Nephron progenitor cell (in vitro differentiated cells): ENCODE results near the gene TALDO1.

Experiments
- DNase-seq: peaks from one replicate; pipeline ENCODE4 v3.0.0; 2021
- H3K27ac Mint-ChIP-seq: 2 replicates; pipeline ENCODE4 v1.8.0; 2021; ENCODE audit warnings: mild to moderate bottlenecking, moderate library complexity, mixed read lengths
- H3K27me3 Mint-ChIP-seq: 2 replicates; pipeline ENCODE4 v1.8.0; 2021; ENCODE audit warnings: mild to moderate bottlenecking, low read depth, mixed read lengths; ENCODE audit not compliant: poor library complexity
- H3K36me3 Mint-ChIP-seq: 2 replicates; pipeline ENCODE4 v1.8.0; 2021; ENCODE audit warnings: low read depth, mixed read lengths
- H3K4me1 Mint-ChIP-seq: 2 replicates; pipeline ENCODE4 v1.8.0; 2021; ENCODE audit warnings: mixed read lengths
- H3K4me3 Mint-ChIP-seq: 2 replicates; pipeline ENCODE4 v1.8.0; 2021; ENCODE audit warnings: mild to moderate bottlenecking, moderate library complexity, mixed read lengths
- H3K9me3 Mint-ChIP-seq: 2 replicates; pipeline ENCODE4 v1.8.0; 2021; ENCODE audit warnings: mild to moderate bottlenecking, moderate library complexity, mixed read lengths
- TF ChIP-seq, protein P1 (sequence below): fragments of 200-600 bp; sonication (generic); IDR thresholded peaks from 2 replicates; pipeline ENCODE4 v1.5.0; 2021; ENCODE audit warnings: antibody characterized with exemption

TALDO1 gene

DNA sequence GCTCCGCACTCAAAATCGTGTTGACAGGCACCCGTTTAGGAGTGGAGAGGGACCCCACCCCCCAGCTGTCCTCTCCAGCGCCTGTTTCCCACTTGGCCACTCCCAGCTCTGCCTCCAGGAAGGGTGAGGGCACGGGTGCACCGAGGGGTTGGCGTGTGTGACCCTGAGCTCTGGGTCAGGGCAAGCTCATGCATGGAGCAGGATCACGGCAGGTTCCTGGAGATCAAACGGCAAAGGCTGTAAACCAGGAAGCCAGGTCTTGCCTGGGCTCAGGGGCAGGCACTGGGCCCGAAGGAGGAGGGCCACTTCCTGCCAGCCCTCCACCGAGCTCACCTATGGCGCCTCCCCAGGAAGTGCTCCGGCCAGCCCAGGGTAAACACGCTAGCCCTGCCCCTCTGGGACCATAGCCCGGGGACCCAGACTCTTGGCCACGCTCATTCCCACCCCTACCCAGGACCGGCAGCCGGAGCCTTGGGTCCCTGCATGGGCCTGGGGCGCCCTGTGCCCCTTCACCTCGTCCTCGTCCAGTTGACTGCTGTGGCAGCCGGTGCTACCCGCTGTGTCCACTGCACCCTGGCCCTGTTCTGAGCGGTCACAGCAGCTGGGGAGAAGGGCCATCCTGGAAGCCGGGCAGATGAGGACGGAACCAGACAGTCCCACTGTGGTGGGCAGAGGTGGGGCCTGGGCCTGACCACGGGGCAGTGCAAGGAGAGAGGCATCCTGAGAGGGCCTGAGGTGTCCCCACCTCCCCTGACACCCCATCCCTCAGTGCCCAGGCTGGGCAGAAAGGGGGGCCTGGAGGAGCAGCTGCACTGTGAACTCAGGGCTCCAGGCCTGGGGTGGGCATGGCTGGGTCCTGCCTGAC lies 42.3 kb upstream of the TALDO1 start:
- H3K9me3 Mint-ChIP-seq, result no peaks in the 10 kb centered on the region
- peaks cover 10% of the 10 kb centered on the region for H3K4me1 Mint-ChIP-seq
- peaks cover 21% of the 10 kb centered on the region for H3K27me3 Mint-ChIP-seq
- H3K4me3 Mint-ChIP-seq, result peak overlapping the region; percentile 42
- DNase-seq, result no peak
- peaks cover 12% of the 10 kb centered on the region for H3K36me3 Mint-ChIP-seq
- no peak overlapping the region for H3K27ac Mint-ChIP-seq
- TF ChIP-seq, protein P1, sequence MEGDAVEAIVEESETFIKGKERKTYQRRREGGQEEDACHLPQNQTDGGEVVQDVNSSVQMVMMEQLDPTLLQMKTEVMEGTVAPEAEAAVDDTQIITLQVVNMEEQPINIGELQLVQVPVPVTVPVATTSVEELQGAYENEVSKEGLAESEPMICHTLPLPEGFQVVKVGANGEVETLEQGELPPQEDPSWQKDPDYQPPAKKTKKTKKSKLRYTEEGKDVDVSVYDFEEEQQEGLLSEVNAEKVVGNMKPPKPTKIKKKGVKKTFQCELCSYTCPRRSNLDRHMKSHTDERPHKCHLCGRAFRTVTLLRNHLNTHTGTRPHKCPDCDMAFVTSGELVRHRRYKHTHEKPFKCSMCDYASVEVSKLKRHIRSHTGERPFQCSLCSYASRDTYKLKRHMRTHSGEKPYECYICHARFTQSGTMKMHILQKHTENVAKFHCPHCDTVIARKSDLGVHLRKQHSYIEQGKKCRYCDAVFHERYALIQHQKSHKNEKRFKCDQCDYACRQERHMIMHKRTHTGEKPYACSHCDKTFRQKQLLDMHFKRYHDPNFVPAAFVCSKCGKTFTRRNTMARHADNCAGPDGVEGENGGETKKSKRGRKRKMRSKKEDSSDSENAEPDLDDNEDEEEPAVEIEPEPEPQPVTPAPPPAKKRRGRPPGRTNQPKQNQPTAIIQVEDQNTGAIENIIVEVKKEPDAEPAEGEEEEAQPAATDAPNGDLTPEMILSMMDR, result no peak

GRCh38 chr11:705646-706438 lies 41.4 kb upstream of the TALDO1 start, which contains the start of gene EPS8L2:
TSS of gene EPS8L2 (plus strand) at chr11:706231. CDS start at chr11:709408, 3,177 bp downstream.
- Mint-ChIP-seq H3K27ac (no peak within 1 kb of the TSS), H3K9me3 (no peaks in the 10 kb centered on the region), H3K36me3 (peaks cover 7% of the 10 kb centered on the region), H3K4me1 (peaks cover 17% of the 10 kb centered on the region), H3K4me3 (peak within 1 kb of the TSS; percentile 42), H3K27me3 (peaks cover 21% of the 10 kb centered on the region)
- TF ChIP-seq, protein P1, result no peak
- peak; percentile 69 for DNase-seq

DNA sequence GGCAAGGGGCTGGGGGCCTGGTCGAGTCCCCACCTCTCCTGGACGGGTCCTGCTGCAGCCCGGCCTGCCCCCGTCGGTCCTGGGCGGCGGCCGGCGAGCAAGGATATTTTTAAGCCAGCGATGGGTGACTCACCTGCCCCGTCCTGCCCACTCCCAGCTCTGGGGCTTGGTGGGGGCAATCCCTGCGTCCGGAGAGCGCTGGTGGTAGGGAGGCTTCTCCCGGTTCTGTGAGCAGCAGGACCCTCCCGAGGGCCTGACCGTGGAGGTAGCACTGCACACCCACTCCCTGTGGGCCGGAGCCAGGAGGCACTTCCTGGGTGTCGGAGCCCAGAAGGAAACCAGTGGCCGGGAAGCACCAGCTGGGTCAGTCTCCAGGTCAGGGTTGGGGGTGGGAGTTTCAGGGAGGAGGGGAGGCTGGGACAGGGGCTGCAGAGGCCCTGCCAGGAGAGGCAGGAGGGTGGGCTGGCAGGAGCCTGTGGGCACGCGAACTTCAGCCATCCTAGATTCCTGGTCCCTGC lies 40.8 kb upstream of the TALDO1 start:
- no peaks in the 10 kb centered on the region for H3K9me3 Mint-ChIP-seq
- peak overlapping the region; percentile 20 for H3K4me3 Mint-ChIP-seq
- H3K27ac Mint-ChIP-seq, result no peak overlapping the region
- H3K4me1 Mint-ChIP-seq, result peaks cover 23% of the 10 kb centered on the region
- peaks cover 19% of the 10 kb centered on the region for H3K27me3 Mint-ChIP-seq
- TF ChIP-seq, protein P1, result no peak
- H3K36me3 Mint-ChIP-seq, result peaks cover 4% of the 10 kb centered on the region
- DNase-seq, result no peak

DNA sequence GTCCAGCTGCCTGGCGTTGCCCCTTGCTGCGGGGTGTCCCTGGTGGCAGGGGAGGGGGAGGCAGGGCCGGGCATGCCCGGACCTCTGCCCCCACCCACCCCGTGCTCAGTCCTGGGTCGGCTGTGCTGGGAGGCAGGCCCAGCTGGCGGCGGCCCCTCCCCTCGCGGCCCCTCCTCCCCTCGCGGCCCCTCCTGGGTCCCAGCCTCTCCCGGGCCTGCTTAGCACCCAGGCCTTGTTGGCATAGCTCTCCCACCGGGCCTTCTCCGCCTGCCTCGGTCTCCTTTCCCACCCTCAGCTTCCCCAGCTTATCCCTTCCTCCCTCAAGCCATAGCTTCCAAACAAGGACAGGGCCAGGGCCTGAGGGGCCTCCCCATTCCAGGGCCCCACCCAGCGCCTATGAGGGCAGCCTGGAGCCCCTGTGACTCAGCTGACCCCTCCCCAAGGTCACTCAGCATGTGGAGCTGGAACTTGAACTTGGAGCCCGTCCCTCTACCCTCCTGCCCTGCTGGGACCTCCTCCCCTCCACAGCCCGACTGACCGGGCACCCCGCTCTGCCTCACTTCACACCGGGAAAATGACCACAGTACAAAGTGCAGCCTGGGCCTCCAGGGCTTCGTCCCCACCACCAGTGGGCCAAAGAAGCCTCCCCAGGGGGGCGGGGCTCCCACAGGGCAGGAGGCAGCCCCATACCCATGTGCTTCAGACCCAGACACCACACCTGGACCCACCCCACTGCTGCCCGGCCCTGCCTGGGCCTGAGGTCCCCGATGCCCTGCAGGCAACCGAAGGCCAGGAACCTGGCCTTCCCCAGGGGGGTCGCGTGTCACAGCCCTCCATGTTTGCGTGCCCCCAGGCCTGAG lies 40.1 kb upstream of the TALDO1 start:
- Mint-ChIP-seq H3K4me3 (no peak overlapping the region), H3K36me3 (no peaks in the 10 kb centered on the region), H3K4me1 (peaks cover 23% of the 10 kb centered on the region), H3K27ac (no peak overlapping the region), H3K9me3 (no peaks in the 10 kb centered on the region), H3K27me3 (peaks cover 23% of the 10 kb centered on the region)
- DNase-seq, result no peak
- TF ChIP-seq, protein P1, result no peak

DNA sequence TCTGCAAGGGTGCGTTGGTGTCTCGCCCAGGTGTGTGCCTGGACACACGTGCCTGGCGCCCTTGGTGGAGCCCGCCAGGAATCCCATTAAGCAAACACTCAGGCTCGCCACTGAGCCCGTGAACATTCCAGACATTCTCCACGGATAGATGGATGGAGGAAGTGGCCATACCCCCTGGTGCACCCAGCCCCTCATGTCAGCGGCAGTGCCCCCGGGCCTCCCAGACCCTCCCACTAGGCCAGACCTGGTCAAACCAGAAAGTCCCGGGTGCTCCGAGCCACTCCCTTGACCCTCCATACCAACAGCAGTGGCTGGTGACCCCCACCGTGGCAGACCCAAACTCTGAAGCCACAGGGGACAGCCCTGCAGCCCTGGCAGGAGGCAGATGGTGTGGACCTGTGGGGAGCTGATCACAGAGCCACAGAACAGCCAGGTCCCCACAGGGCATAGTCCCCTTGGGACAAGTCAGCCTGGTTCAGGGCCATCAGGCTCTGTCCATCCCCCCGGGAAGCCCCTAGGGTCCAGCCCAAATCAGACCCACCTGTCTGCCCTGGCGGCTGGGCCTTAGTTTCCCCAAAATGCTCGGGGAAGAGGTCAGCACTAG lies 39.3 kb upstream of the TALDO1 start:
- TF ChIP-seq, protein P1, result no peak
- peaks cover 23% of the 10 kb centered on the region for H3K4me1 Mint-ChIP-seq
- peaks cover 23% of the 10 kb centered on the region for H3K27me3 Mint-ChIP-seq
- H3K9me3 Mint-ChIP-seq, result no peaks in the 10 kb centered on the region
- DNase-seq, result no peak
- H3K4me3 Mint-ChIP-seq, result no peak overlapping the region
- no peak overlapping the region for H3K27ac Mint-ChIP-seq
- no peaks in the 10 kb centered on the region for H3K36me3 Mint-ChIP-seq
